ENCODE data around the gene PRR7.
A peak's percentile ranks its signal among the peaks of the same experiment; 100 is the strongest.

PRR7 gene

GRCh38 chr5:177447066-177447610, 524 bp downstream of the PRR7 start:
- Histone ChIP-seq H2BK120ac (ENCODE audit: low read depth, low read length) (no peak overlapping the region), H3K27ac (ENCODE audit: low read depth, low read length) (no peak overlapping the region), H3K23ac (ENCODE audit: low read length) (no peak overlapping the region), H4K5ac (ENCODE audit: low read length) (no peak overlapping the region), H3K79me2 (ENCODE audit: control insufficient read depth, insufficient read depth, low read length) (no peaks in the 10 kb centered on the region), H3K9ac (ENCODE audit: low read length) (peak overlapping the region; percentile 76), H3K4me2 (ENCODE audit: low read length) (peak overlapping the region; percentile 85), H3K4me1 (ENCODE audit: control insufficient read depth, low read depth, low read length) (peaks cover 2% of the 10 kb centered on the region), H3K4ac (ENCODE audit: low read depth, low read length) (no peak overlapping the region), H4K8ac (ENCODE audit: low read depth, low read length) (no peak overlapping the region), H3K27me3 (ENCODE audit: insufficient read depth, low read length, poor library complexity) (no peaks in the 10 kb centered on the region), H3K18ac (ENCODE audit: low read length) (peak overlapping the region; percentile 11), H3K4me3 (ENCODE audit: low read length) (no peak overlapping the region), H3K56ac (ENCODE audit: low read length) (peak overlapping the region; percentile 90), H2BK15ac (replicated peaks; ENCODE audit: low read depth) (no peak overlapping the region), H3K36me3 (ENCODE audit: control insufficient read depth, insufficient read depth, low read length) (no peaks in the 10 kb centered on the region), H2AK5ac (ENCODE audit: low read length) (no peak overlapping the region), H3K79me1 (ENCODE audit: low read length) (no peaks in the 10 kb centered on the region), H2BK5ac (ENCODE audit: low read length) (no peak overlapping the region)
- WGBS (ENCODE audit: extremely low coverage, insufficient coverage, low lambda C conversion rate) = no CpG with 5 or more reads among the region's 52 CpGs
- peak; percentile 76 for DNase-seq

GRCh38 chr5:177447611-177448243, 1.1 kb downstream of the PRR7 start:
- H2BK120ac ChIP-seq (ENCODE audit: low read depth, low read length) = no peak overlapping the region
- H3K4me2 ChIP-seq (ENCODE audit: low read length) = peak overlapping the region; percentile 52
- H3K36me3 ChIP-seq (ENCODE audit: control insufficient read depth, insufficient read depth, low read length) = no peaks in the 10 kb centered on the region
- no peaks in the 10 kb centered on the region for H3K79me1 ChIP-seq (ENCODE audit: low read length)
- H3K4me3 ChIP-seq (ENCODE audit: low read length) = no peak overlapping the region
- no peak overlapping the region for H2BK15ac ChIP-seq (replicated peaks; ENCODE audit: low read depth)
- H3K56ac ChIP-seq (ENCODE audit: low read length) = peak overlapping the region; percentile 77
- no peak overlapping the region for H3K18ac ChIP-seq (ENCODE audit: low read length)
- DNase-seq = peak; percentile 88
- WGBS (ENCODE audit: extremely low coverage, insufficient coverage, low lambda C conversion rate) = no CpG with 5 or more reads among the region's 23 CpGs
- H3K23ac ChIP-seq (ENCODE audit: low read length) = no peak overlapping the region
- H2AK5ac ChIP-seq (ENCODE audit: low read length) = no peak overlapping the region
- peaks cover 2% of the 10 kb centered on the region for H3K4me1 ChIP-seq (ENCODE audit: control insufficient read depth, low read depth, low read length)
- no peaks in the 10 kb centered on the region for H3K79me2 ChIP-seq (ENCODE audit: control insufficient read depth, insufficient read depth, low read length)
- H3K27ac ChIP-seq (ENCODE audit: low read depth, low read length) = no peak overlapping the region
- H3K27me3 ChIP-seq (ENCODE audit: insufficient read depth, low read length, poor library complexity) = no peaks in the 10 kb centered on the region
- H3K4ac ChIP-seq (ENCODE audit: low read depth, low read length) = no peak overlapping the region
- no peak overlapping the region for H4K5ac ChIP-seq (ENCODE audit: low read length)
- H3K9ac ChIP-seq (ENCODE audit: low read length) = peak overlapping the region; percentile 59
- peak overlapping the region; percentile 9 for H2BK5ac ChIP-seq (ENCODE audit: low read length)
- H4K8ac ChIP-seq (ENCODE audit: low read depth, low read length) = no peak overlapping the region

- H3K4me1 ChIP-seq (ENCODE audit: control insufficient read depth, low read depth, low read length) = peaks cover 2% of the 10 kb centered on the region
- H3K4me3 ChIP-seq (ENCODE audit: low read length) = no peak overlapping the region
Observed at GRCh38 chr5:177448244-177448950, 1.8 kb downstream of the PRR7 start.

GRCh38 chr5:177449140-177450061, 2.8 kb downstream of the PRR7 start:
- no peak overlapping the region for H2BK5ac ChIP-seq (ENCODE audit: low read length)
- no CpG with 5 or more reads among the region's 18 CpGs for WGBS (ENCODE audit: extremely low coverage, insufficient coverage, low lambda C conversion rate)
- H3K4ac ChIP-seq (ENCODE audit: low read depth, low read length) = no peak overlapping the region
- no peak overlapping the region for H2AK5ac ChIP-seq (ENCODE audit: low read length)
- no peak overlapping the region for H2BK15ac ChIP-seq (replicated peaks; ENCODE audit: low read depth)
- no peak overlapping the region for H3K9ac ChIP-seq (ENCODE audit: low read length)
- H3K36me3 ChIP-seq (ENCODE audit: control insufficient read depth, insufficient read depth, low read length) = no peaks in the 10 kb centered on the region
- no peak overlapping the region for H3K56ac ChIP-seq (ENCODE audit: low read length)
- H3K18ac ChIP-seq (ENCODE audit: low read length) = no peak overlapping the region
- no peak overlapping the region for H2BK120ac ChIP-seq (ENCODE audit: low read depth, low read length)
- H3K4me2 ChIP-seq (ENCODE audit: low read length) = no peak overlapping the region
- no peak overlapping the region for H3K27ac ChIP-seq (ENCODE audit: low read depth, low read length)
- DNase-seq = no peak
- H3K27me3 ChIP-seq (ENCODE audit: insufficient read depth, low read length, poor library complexity) = no peaks in the 10 kb centered on the region
- no peak overlapping the region for H3K23ac ChIP-seq (ENCODE audit: low read length)
- H3K79me1 ChIP-seq (ENCODE audit: low read length) = no peaks in the 10 kb centered on the region
- H4K8ac ChIP-seq (ENCODE audit: low read depth, low read length) = no peak overlapping the region
- H3K79me2 ChIP-seq (ENCODE audit: control insufficient read depth, insufficient read depth, low read length) = no peaks in the 10 kb centered on the region
- no peak overlapping the region for H3K4me3 ChIP-seq (ENCODE audit: low read length)
- H4K5ac ChIP-seq (ENCODE audit: low read length) = no peak overlapping the region
- peaks cover 2% of the 10 kb centered on the region for H3K4me1 ChIP-seq (ENCODE audit: control insufficient read depth, low read depth, low read length)

More at GRCh38 chr5:177448244-177448950, 1.8 kb downstream of the PRR7 start:
- H3K36me3 ChIP-seq (ENCODE audit: control insufficient read depth, insufficient read depth, low read length) = no peaks in the 10 kb centered on the region
- H2BK5ac ChIP-seq (ENCODE audit: low read length) = no peak overlapping the region
- H3K23ac ChIP-seq (ENCODE audit: low read length) = no peak overlapping the region
- H4K5ac ChIP-seq (ENCODE audit: low read length) = no peak overlapping the region
- no peak overlapping the region for H3K56ac ChIP-seq (ENCODE audit: low read length)
- no peaks in the 10 kb centered on the region for H3K79me2 ChIP-seq (ENCODE audit: control insufficient read depth, insufficient read depth, low read length)
- no peak for DNase-seq
- H2AK5ac ChIP-seq (ENCODE audit: low read length) = no peak overlapping the region
- H4K8ac ChIP-seq (ENCODE audit: low read depth, low read length) = no peak overlapping the region
- no peaks in the 10 kb centered on the region for H3K27me3 ChIP-seq (ENCODE audit: insufficient read depth, low read length, poor library complexity)
- H2BK15ac ChIP-seq (replicated peaks; ENCODE audit: low read depth) = no peak overlapping the region
- no peak overlapping the region for H2BK120ac ChIP-seq (ENCODE audit: low read depth, low read length)
- no peak overlapping the region for H3K4me2 ChIP-seq (ENCODE audit: low read length)
- WGBS (ENCODE audit: extremely low coverage, insufficient coverage, low lambda C conversion rate) = no CpG with 5 or more reads among the region's 6 CpGs
- no peak overlapping the region for H3K4ac ChIP-seq (ENCODE audit: low read depth, low read length)
- no peaks in the 10 kb centered on the region for H3K79me1 ChIP-seq (ENCODE audit: low read length)
- no peak overlapping the region for H3K18ac ChIP-seq (ENCODE audit: low read length)
- no peak overlapping the region for H3K27ac ChIP-seq (ENCODE audit: low read depth, low read length)
- no peak overlapping the region for H3K9ac ChIP-seq (ENCODE audit: low read length)

- Histone ChIP-seq H3K4me3 (ENCODE audit: low read length) (no peak overlapping the region), H3K18ac (ENCODE audit: low read length) (no peak overlapping the region), H3K56ac (ENCODE audit: low read length) (no peak overlapping the region), H3K4me2 (ENCODE audit: low read length) (no peak overlapping the region), H4K8ac (ENCODE audit: low read depth, low read length) (no peak overlapping the region), H3K4ac (ENCODE audit: low read depth, low read length) (no peak overlapping the region), H3K27ac (ENCODE audit: low read depth, low read length) (no peak overlapping the region), H2BK120ac (ENCODE audit: low read depth, low read length) (no peak overlapping the region), H3K23ac (ENCODE audit: low read length) (no peak overlapping the region), H3K9ac (ENCODE audit: low read length) (no peak overlapping the region), H3K4me1 (ENCODE audit: control insufficient read depth, low read depth, low read length) (peaks cover 2% of the 10 kb centered on the region), H3K36me3 (ENCODE audit: control insufficient read depth, insufficient read depth, low read length) (no peaks in the 10 kb centered on the region), H2AK5ac (ENCODE audit: low read length) (no peak overlapping the region), H2BK15ac (replicated peaks; ENCODE audit: low read depth) (no peak overlapping the region), H3K79me1 (ENCODE audit: low read length) (no peaks in the 10 kb centered on the region), H4K5ac (ENCODE audit: low read length) (no peak overlapping the region), H2BK5ac (ENCODE audit: low read length) (no peak overlapping the region), H3K27me3 (ENCODE audit: insufficient read depth, low read length, poor library complexity) (no peaks in the 10 kb centered on the region), H3K79me2 (ENCODE audit: control insufficient read depth, insufficient read depth, low read length) (no peaks in the 10 kb centered on the region)
- no CpG with 5 or more reads among the region's 10 CpGs for WGBS (ENCODE audit: extremely low coverage, insufficient coverage, low lambda C conversion rate)
- no peak for DNase-seq
Observed at GRCh38 chr5:177450667-177451424, 4.2 kb downstream of the PRR7 start.
